HL-60 (cell line): ENCODE data around the gene SPP1.

ENCODE experiments used
- GABPA ChIP-seq: IDR thresholded peaks from 2 replicates; pipeline ENCODE4 v1.6.1; 2012; ENCODE audit warnings: low read depth
- TF ChIP-seq, protein P1 (sequence below): IDR thresholded peaks from 2 replicates; pipeline ENCODE4 v1.6.1; 2012; ENCODE audit warnings: low read depth; ENCODE audit not compliant: insufficient replicate concordance
- TF ChIP-seq, protein P2 (sequence below): IDR thresholded peaks from one replicate; pipeline ENCODE4 v1.5.1; 2011; ENCODE audit warnings: low read length, control low read depth, inconsistent platforms; ENCODE audit not compliant: insufficient read depth

DNA sequence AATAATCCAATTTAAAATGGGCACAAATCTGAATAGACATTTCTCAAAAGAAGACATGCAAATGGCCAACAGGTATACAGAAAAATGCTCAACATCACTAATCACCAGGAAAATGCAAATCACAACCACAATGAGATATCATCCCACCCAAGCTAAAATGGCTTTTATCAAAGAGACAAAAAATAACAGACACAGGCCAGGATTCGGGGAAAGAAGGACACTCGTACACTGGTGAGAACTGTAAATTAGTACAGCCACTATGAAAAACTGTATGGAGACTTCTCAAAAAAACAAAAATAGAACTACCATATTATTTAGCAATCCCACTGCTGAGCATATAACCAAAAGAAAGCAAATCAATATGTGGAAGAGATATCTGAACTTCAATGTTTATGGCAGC is 8.5 kb downstream of the SPP1 start:
- no peak for TF ChIP-seq GABPA
- TF ChIP-seq, protein P1, sequence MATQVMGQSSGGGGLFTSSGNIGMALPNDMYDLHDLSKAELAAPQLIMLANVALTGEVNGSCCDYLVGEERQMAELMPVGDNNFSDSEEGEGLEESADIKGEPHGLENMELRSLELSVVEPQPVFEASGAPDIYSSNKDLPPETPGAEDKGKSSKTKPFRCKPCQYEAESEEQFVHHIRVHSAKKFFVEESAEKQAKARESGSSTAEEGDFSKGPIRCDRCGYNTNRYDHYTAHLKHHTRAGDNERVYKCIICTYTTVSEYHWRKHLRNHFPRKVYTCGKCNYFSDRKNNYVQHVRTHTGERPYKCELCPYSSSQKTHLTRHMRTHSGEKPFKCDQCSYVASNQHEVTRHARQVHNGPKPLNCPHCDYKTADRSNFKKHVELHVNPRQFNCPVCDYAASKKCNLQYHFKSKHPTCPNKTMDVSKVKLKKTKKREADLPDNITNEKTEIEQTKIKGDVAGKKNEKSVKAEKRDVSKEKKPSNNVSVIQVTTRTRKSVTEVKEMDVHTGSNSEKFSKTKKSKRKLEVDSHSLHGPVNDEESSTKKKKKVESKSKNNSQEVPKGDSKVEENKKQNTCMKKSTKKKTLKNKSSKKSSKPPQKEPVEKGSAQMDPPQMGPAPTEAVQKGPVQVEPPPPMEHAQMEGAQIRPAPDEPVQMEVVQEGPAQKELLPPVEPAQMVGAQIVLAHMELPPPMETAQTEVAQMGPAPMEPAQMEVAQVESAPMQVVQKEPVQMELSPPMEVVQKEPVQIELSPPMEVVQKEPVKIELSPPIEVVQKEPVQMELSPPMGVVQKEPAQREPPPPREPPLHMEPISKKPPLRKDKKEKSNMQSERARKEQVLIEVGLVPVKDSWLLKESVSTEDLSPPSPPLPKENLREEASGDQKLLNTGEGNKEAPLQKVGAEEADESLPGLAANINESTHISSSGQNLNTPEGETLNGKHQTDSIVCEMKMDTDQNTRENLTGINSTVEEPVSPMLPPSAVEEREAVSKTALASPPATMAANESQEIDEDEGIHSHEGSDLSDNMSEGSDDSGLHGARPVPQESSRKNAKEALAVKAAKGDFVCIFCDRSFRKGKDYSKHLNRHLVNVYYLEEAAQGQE = no peak
- TF ChIP-seq, protein P2, sequence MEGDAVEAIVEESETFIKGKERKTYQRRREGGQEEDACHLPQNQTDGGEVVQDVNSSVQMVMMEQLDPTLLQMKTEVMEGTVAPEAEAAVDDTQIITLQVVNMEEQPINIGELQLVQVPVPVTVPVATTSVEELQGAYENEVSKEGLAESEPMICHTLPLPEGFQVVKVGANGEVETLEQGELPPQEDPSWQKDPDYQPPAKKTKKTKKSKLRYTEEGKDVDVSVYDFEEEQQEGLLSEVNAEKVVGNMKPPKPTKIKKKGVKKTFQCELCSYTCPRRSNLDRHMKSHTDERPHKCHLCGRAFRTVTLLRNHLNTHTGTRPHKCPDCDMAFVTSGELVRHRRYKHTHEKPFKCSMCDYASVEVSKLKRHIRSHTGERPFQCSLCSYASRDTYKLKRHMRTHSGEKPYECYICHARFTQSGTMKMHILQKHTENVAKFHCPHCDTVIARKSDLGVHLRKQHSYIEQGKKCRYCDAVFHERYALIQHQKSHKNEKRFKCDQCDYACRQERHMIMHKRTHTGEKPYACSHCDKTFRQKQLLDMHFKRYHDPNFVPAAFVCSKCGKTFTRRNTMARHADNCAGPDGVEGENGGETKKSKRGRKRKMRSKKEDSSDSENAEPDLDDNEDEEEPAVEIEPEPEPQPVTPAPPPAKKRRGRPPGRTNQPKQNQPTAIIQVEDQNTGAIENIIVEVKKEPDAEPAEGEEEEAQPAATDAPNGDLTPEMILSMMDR = no peak
